AML-193 (cell line): ENCODE results near the gene NOP53.
A peak's percentile ranks its signal among the peaks of the same experiment; 100 is the strongest.
"Not testable (repeated sequence)": the region's sequence is repeated elsewhere in the genome, so short reads cannot be mapped to it uniquely, and the experiment has no call there.

Experiments
- DNase-seq, 2 experiments: peaks; one replicate each; lab custom pipeline; 2025; lab: John Stamatoyannopoulos, UW

NOP53 gene

DNA sequence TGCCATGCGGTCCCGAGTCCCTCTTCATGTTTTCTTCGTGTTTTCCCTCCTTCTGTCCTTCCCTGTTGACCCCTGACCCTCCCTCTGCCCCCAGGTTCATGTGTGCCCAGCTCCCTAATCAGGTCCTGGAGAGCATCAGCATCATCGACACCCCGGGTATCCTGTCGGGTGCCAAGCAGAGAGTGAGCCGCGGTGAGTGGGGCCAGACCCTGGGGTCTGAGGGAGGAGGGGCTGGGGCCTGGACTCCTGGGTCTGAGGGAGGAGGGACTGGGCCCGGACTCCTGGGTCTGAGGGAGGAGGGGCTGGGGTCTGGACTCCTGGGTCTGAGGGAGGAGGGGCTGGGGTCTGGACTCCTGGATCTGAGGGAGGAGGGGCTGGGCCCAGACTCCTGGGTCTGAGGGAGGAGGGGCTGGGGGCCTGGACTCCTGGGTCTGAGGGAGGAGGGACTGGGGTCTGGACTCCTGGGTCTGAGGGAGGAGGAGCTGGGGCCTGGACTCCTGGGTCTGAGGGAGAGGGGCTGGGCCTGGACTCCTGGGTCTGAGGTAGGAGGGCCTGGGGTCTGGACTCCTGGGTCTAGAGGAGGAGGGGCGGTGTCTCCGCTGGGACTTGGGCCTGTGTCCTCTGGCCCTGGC lies 26.8 kb upstream of the NOP53 start:
- not testable (repeated sequence) for DNase-seq

DNA sequence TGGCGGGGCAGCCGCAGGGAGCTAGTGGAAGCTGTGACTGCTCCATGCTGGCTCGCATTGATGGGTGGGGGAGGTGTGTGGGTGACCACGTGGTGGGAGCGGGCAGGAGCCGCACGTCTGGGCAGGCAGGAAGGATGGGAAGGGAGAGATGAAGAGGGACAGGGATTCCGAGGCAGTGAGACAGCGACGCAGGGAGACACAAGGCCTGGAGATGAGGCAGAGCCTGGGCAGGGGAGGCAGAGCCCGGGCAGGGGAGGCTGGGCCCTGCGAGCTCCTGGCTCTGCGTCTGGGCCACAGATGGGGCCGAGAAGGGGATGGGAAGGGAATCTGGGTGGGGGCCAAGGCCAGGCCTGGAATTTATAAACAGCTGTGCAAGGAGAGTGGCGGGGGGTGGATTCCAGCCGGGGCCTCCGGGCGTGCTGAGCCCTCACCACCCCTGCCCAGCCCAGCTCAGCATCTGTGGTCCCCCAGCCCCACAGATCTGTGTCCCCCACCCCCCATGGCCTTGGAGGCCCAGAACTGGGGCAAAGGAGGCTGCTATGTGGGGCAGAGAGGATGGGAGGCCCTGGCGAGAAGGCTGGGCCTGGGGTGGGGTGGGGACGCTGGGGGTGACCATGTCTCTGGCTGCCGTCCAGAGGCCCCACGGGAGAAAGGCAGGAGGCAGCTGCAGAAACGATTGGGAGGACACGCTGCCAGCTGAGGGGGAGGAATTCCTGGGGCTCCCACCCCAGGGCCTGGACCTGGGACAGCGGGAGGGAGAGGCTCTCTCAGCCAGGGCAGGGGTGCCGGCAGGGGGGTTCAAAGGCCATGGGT lies 26.1 kb upstream of the NOP53 start:
- no peak for DNase-seq

DNA sequence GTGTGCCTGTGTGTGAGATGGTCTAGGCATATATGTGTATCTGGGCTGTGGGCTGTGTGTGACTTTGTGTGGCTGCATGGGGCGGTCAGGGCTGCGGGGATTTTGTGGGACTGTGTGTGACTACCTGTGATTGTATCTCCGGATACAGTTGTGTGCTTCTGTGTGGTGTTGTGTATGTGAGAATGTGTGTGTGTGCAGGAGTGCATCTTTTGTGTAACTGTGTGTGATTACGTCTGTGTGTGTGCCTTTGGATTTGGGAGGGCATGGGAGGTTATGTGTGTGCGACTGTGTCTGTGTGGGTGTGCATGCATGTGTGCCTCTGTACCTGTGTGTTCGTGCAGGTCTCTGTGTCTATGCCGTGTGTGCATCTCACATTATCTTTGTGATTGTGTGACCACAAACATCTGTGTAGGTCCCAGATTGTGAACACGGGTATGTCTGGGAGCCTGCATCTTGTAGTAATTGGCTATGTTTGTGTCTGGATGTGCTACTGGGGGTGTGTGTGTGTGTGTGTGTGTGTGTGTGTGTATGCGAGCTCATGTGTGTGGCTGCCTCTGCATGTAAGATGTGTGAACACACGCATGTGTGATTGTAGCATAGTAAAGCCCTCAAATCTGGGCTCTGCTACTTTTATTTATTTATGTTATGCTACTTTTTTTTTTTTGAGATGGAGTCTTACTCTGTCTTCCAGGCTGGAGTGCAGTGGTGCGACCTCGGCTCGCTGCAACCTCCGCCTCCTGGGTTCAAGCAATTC lies 24.5 kb upstream of the NOP53 start:
- DNase-seq = no peak

DNA sequence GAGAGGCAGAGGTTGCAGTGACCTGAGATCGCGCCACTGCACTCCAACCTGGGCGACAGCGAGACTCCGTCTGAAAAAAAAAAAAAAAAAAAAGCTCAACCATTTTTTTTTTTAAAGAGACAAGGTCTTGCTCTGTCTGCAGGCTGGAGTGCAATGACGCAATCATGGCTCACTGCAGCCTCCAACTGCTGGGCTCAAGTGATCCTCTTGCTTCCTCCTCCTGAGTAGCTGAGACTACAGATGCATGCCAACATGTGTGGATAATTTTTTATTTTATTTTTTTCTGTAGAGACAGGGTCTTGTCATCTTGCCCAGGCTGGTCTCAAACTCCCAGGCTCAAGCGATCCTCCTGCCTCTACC lies 21.8 kb upstream of the NOP53 start:
- DNase-seq = peak; percentile 52 to 53

DNA sequence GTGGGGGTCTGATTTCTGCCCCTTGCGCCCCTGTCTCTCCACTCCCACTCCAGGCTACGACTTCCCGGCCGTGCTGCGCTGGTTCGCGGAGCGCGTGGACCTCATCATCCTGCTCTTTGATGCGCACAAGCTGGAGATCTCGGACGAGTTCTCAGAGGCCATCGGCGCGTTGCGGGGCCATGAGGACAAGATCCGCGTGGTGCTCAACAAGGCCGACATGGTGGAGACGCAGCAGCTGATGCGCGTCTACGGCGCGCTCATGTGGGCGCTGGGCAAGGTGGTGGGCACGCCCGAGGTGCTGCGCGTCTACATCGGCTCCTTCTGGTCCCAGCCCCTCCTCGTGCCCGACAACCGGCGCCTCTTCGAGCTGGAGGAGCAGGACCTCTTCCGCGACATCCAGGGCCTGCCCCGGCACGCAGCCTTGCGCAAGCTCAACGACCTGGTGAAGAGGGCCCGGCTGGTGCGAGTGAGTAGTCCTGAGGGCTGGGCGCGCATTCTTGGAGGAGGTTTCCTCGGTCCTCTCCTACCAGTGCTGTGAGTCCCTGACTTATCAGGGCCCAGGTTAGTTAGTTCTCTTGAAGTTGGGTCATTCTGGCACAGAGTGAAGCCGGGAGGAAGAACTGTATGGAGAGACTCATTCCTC lies 19.5 kb upstream of the NOP53 start:
- DNase-seq = no peak

DNA sequence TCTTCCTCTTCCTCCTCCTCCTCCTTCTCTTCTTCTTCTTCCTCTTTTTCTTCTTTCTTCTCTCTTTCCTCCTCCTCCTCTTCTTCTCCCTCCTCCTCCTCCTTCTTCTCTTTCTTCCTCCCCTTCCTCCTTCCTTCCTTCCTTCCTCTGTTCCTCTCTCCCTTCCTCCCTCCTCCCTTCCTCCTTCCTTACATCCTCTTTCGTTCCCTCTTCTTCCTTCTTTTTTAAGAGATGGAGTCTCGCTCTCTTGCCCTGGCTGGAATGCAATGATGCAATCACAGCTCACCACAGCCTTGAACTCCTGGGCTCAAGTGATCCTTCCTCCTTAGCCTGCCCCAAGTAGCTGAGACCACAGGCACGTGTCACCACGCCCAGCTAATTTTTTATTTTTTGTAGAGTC lies 18.9 kb upstream of the NOP53 start:
- no peak for DNase-seq

DNA sequence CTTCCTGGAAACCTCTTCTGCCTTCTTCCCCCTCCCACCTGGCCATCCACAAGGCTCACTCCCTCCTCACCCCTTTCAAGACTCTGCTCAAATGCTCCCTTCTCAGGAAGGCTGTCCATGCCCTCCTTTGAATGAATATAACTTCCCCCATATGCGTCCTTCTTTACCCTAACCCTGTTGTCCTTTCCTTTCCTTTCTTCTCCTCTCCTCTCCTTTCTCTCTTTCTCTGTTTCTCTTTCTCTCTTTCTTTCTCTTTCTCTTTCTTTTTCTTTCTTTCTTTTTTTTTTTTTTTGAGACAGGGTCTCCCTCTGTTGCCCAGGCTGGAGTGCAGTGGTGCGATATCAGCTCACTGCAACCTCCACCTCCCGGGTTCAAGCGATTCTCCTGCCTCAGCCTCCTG lies 17.1 kb upstream of the NOP53 start:
- DNase-seq = not testable (repeated sequence)

DNA sequence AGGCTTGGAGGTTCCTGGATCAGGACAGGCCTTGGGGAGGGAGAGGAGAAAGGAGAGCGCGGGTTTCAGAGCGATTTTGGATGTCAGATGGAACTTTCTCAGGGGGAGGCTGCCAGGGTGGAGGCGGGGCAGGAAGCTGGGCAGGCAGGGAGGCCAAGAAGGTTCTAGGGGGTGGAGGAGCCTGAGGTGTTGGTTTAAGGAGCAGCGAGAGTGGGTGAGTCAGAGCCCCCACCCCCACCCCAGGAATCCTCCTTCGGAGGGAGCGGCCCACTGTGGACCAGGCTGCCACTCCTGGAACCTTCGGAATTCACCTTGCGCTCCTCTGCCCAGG lies 15.9 kb upstream of the NOP53 start:
- DNase-seq = no peak

DNA sequence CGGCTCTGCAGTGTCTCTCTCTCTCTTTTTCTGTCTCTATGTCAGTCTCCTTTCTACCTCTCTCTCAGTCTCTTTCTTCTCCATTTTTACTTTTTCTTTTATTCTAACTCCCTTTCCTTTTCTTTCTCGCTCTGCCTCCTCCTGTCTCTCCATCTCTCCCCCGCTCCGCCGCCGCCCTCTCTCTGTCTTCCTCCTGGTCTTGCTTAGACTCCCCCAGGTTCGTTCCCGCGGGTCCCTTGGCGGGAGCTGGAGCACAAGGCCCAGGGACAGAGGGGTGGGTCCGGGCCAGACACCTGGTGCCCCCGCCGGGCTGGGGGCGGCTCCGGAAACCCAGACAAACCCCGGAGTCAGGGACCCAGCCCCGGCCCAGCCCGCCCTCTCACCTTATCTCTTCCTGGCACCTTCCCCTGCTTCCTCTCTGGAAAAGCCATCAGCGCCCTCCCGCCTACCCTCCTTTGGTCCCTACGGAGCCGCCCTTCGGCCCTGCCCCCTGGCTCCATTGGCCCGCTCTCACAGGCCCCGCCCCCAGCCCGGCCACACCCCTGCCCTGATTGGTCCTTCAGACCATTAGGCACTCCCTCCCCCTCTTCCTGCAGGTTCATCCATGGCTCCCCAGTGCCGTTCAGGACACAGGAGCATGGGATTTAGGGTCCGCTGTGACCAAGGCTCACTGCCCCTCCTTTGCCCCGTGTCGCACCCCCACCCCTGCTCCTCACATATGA lies 15.4 kb upstream of the NOP53 start:
- DNase-seq = no peak

DNA sequence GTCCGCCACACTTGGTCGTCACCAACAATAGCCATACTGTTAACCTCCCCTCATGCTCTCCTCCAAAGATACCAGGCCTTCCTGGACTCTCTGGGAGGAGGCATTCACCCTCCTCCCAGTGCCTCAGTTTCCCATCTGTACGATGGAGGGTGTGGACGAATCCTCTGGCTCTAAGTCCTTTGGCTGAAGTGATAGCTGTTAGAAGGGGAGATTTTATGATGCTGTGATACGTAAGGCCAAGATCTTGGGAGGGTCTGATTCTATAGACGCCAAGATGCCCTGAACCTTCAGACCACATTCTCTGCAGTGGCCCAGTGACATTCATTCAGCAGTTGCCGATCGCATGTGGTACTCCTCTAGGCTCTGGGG lies 14.8 kb upstream of the NOP53 start:
- no peak for DNase-seq

DNA sequence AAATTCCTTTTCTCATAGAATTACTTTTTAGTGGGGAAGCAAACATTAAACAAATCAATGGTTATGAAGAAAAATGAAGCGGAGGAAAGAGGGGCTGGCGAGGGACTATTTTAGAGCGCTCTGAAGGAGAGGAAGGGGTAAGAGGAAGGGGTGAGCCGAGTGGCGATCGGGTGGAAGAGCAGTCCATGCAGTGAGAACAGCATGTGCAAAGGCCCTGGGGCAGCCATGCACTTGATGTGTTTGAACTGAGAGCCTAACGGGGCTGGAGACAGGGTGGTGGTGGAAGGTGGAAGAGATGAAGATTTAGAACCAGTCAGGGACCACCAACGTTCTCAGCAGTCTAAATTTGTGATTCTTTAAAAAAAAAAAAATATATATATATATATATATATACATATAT lies 14.4 kb upstream of the NOP53 start:
- DNase-seq = no peak

DNA sequence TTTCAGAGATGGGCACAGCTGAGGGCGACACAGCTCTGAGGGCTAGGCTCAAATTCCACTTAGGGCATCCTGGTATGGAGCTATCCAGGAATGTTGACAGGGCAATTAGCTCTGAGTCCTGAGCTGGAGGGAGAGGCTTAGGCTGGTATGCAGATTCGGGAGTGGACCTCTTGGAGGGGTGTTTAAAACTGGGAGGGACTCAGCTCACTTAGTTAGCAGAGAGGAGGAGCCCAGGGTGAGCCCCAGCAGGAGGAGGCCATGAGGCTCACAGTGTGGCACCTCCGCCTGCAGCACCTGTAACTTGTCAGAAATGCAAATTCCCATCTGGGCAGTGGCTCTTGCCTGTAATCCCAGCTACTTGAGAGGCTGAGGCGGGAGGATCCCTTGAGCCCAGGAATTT lies 10.2 kb upstream of the NOP53 start:
- DNase-seq = no peak

DNA sequence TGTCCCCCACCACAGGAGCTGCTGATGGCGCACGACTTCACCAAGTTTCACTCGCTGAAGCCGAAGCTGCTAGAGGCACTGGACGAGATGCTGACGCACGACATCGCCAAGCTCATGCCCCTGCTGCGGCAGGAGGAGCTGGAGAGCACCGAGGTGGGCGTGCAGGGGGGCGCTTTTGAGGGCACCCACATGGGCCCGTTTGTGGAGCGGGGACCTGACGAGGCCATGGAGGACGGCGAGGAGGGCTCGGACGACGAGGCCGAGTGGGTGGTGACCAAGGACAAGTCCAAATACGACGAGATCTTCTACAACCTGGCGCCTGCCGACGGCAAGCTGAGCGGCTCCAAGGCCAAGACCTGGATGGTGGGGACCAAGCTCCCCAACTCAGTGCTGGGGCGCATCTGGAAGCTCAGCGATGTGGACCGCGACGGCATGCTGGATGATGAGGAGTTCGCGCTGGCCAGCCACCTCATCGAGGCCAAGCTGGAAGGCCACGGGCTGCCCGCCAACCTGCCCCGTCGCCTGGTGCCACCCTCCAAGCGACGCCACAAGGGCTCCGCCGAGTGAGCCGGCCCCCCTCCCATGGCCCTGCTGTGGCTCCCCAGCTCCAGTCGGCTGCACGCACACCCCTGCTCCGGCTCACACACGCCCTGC lies 4.4 kb upstream of the NOP53 start:
- DNase-seq = no peak

DNA sequence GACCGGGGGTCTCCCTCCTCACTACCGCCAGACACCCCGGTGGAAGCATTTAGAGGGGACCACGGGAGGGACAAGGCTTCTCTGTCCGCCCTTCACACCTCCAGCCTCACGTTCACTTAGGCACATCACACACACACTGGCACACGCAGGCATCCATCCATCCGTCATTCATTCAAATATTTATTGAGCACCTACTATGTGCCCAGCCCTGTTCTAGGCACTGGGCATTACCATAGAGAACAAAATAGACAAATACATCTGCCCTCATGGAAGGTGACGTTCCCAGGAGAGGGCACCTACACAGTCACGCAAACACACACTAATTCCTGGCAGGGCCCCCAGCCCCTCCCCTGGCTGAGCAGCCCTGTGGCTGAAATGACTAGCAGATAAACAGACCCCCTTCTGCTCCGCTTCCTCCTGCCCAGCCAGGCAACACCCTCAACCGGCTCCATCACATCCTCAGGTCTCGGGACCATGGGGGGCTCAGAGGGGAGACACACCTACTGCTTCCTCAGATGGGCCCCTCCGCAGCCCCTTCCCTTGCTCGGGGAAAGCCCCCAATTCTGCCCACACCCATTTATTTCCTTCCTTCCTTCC lies 3.7 kb upstream of the NOP53 start:
- DNase-seq = no peak

DNA sequence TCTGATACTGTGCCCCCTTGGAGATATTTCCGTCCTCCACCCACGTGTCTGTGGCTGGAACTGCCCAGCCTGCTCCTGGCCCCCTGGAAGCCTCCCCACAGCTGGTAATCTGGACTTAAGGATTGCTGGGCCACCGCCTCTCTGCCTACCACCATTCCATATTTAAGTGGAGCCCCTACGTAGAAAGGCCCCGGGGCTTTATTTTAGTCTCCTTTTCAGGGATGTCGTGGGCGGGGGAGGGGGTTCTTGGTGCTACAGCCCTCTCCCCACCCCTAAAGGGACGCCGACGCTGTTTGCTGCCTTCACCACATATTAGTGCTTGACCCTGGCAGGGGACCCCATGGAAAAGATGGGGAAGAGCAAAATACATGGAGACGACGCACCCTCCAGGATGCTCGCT lies 2.7 kb upstream of the NOP53 start:
- no peak for DNase-seq

DNA sequence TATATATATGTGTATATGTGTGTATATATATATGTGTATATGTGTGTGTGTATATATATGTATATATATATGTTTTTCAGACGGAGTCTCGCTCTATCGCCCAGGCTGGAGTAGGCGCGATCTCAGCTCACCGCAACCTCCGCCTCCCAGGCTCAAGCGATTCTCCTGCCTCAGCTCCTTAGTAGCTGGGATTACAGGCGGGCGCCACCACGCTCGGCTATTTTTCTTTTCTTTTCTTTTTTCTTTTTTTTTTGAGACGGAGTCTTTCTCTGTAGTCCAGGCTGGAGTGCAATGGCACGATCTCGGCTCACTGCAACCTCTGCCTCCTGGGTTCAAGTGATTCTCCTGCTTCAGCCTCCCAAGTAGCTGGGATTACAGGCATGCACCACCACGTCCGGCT lies 783 bp downstream of the NOP53 start:
- not testable (repeated sequence) for DNase-seq

DNA sequence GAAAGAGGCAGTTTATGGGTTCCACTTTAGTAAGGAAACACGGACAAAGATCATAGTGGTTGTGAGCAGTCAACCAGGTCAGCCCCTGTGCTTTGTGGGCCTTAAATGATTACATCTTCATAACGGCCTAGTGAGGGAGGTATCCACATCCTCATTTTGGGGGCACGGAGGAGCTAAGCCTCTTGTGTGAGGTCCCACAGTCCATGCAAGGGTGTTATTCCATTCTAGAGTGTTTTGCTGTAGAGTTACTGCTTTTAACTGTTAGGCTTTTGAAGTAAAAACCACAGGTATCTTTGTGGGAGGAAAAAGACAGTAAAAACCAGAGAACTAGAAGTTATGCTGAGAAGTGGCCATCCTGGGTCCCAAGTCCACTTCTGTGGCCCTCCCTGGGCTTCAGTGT lies 4.0 kb downstream of the NOP53 start:
- no peak for DNase-seq

DNA sequence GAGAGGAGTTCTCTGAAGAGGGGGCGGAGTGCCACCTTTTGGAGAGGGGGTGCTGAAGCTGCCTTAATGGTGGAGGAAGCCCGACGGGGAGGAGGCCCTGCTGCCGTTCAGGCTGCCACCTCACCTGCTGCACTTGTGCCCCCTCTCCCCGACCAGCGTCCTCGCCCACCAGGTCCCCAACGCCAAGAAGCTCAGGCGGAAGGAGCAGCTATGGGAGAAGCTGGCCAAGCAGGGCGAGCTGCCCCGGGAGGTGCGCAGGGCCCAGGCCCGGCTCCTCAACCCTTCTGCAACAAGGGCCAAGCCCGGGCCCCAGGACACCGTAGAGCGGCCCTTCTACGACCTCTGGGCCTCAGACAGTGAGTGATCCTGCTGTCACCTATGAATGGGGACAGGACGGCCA lies 5.4 kb downstream of the NOP53 start:
- DNase-seq = no peak

DNA sequence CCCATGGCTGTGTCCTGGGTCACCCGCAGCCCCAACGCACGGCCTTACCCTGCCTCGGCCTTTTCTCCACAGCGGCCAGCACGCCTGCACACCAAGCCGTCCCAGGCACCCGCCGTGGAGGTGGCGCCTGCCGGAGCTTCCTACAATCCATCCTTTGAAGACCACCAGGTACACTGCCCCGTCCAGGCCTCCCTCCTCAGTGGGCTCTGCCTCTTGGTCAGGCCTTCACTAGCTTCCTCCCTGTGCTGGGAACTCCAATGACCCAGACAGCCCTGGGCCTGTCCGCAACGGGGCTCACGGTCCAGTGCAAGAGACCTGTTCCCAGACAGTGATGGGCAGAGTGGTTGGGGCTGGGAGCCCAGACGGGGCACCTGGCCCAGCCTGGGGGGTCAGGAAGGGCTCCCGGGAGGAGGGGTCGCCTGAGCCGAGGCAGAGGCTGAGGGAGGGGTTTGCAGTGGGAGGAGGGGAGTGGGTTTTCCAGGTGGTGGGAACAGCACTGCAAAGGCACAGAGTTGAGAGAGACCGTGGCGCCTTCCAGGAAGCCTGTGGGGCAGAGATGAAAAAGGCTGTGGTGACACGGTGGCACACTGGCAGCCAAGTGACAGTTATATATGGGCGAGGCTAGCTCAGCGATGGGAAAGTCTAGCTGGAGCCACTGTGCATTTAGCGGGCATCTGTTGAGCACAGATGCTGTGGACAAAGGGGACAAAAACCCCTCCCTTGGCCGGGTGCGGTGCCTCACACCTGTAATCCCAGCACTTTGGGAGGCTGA lies 7.3 kb downstream of the NOP53 start:
- no peak for DNase-seq
